Thyroid gland (tissue), 4 donors: Measurements from ENCODE around the gene CCDC81.

Experiments used
- CTCF ChIP-seq, 6 experiments: fragments of 200-600 bp in 3 of 6; fragments of 450-650 bp in 3 of 6; sonication (generic) in 3 of 6; IDR thresholded peaks; one replicate each; pipeline ENCODE4 v1.5.1; 2016 to 2019; ENCODE audit warnings: antibody characterized with exemption in 6 of 6, mild to moderate bottlenecking in 2 of 6, inconsistent platforms in 1 of 6, moderate library complexity in 1 of 6
- POLR2A ChIP-seq, 2 donors: fragments of 450-650 bp; IDR thresholded peaks; one replicate each; pipeline ENCODE4 v1.6.1; 2017; ENCODE audit warnings: antibody characterized with exemption in 2 of 2, mild to moderate bottlenecking in 2 of 2, moderate library complexity in 1 of 2

DNA sequence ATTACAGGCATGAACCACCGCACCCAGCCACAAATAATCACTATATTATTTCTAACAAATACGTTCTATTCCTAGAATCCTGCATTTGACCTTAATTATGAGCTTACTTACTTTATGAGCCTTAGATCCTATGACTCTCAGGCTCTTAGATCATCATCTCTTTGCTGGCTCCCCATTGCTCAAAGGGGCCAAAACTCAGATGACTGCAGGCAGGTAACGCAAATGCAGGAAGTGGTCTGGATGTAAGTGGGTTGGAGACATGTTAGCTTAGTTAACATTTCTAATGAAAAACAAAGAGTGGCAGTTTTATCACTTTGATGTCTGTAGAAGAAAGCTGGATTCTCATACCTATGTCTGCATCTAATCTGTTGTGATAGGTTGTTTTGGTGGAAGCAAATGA lies 23.4 kb downstream of the CCDC81 start:
- TF ChIP-seq CTCF (IDR thresholded peaks at IDR 0.05) (no peak), POLR2A (IDR thresholded peaks at IDR 0.05) (no peak)
